ENCODE data around the gene HSPA1L.

HSPA1L gene

GRCh38 chr6:31862344-31863235, 47.5 kb upstream of the HSPA1L start, which contains the start of gene NEU1:
Gene NEU1 (minus strand): TSS chr6:31862821. CDS start chr6:31862776, 45 bp downstream.
- H3F3A ChIP-seq (ENCODE audit: low read depth) = no peaks in the 10 kb centered on the region
- no peaks in the 10 kb centered on the region for H3K9me2 ChIP-seq (replicated peaks; ENCODE audit: low read depth, low read length)
- peak within 1 kb of the TSS; percentile 93 for H3K4me2 ChIP-seq (ENCODE audit: low read depth, low read length, poor library complexity, severe bottlenecking)
- H3K9me3 ChIP-seq (ENCODE audit: insufficient read depth, low read depth, low read length) = no peaks in the 10 kb centered on the region
- H4K20me1 ChIP-seq (ENCODE audit: insufficient read depth, low read length, poor library complexity, severe bottlenecking) = no peaks in the 10 kb centered on the region
- no peaks in the 10 kb centered on the region for H3K36me3 ChIP-seq (ENCODE audit: insufficient read depth, low read length)
- H3K27me3 ChIP-seq (ENCODE audit: insufficient read depth, low read length, poor library complexity, severe bottlenecking) = no peaks in the 10 kb centered on the region
- TF ChIP-seq CTCF (conservative IDR thresholded peaks at IDR 0.05; ENCODE audit: low read length) = no peak
- no peak for TF ChIP-seq EZH2phosphoT487 (IDR thresholded peaks at IDR 0.05; ENCODE audit: borderline replicate concordance)
- H3K79me2 ChIP-seq (ENCODE audit: insufficient read depth, low read length) = peaks cover 15% of the 10 kb centered on the region
- H3K9ac ChIP-seq (ENCODE audit: low read depth, low read length, poor library complexity, severe bottlenecking) = peak within 1 kb of the TSS; percentile 89
- peaks cover 21% of the 10 kb centered on the region for H3K4me1 ChIP-seq (ENCODE audit: insufficient read depth, low read length, poor library complexity, severe bottlenecking)
- H3K4me3 ChIP-seq (ENCODE audit: low read length, poor library complexity, severe bottlenecking) = peak within 1 kb of the TSS; percentile 96
- peak within 1 kb of the TSS; percentile 84 for H2AFZ ChIP-seq (ENCODE audit: low read length)

GRCh38 chr6:31861919-31862343, 46.8 kb upstream of the HSPA1L start:
- H3K4me2 ChIP-seq (ENCODE audit: low read depth, low read length, poor library complexity, severe bottlenecking) = peak overlapping the region; percentile 93
- H3K4me1 ChIP-seq (ENCODE audit: insufficient read depth, low read length, poor library complexity, severe bottlenecking) = peaks cover 21% of the 10 kb centered on the region
- no peaks in the 10 kb centered on the region for H3K9me3 ChIP-seq (ENCODE audit: insufficient read depth, low read depth, low read length)
- TF ChIP-seq EZH2phosphoT487 (IDR thresholded peaks at IDR 0.05; ENCODE audit: borderline replicate concordance) (no peak), CTCF (conservative IDR thresholded peaks at IDR 0.05; ENCODE audit: low read length) (no peak)
- no peaks in the 10 kb centered on the region for H4K20me1 ChIP-seq (ENCODE audit: insufficient read depth, low read length, poor library complexity, severe bottlenecking)
- no peaks in the 10 kb centered on the region for H3F3A ChIP-seq (ENCODE audit: low read depth)
- peak overlapping the region; percentile 96 for H3K4me3 ChIP-seq (ENCODE audit: low read length, poor library complexity, severe bottlenecking)
- H3K36me3 ChIP-seq (ENCODE audit: insufficient read depth, low read length) = no peaks in the 10 kb centered on the region
- peak overlapping the region; percentile 69 for H3K9ac ChIP-seq (ENCODE audit: low read depth, low read length, poor library complexity, severe bottlenecking)
- peaks cover 15% of the 10 kb centered on the region for H3K79me2 ChIP-seq (ENCODE audit: insufficient read depth, low read length)
- H3K27me3 ChIP-seq (ENCODE audit: insufficient read depth, low read length, poor library complexity, severe bottlenecking) = no peaks in the 10 kb centered on the region
- no peaks in the 10 kb centered on the region for H3K9me2 ChIP-seq (replicated peaks; ENCODE audit: low read depth, low read length)
- H2AFZ ChIP-seq (ENCODE audit: low read length) = no peak overlapping the region

GRCh38 chr6:31861150-31861549, 46.1 kb upstream of the HSPA1L start:
- peaks cover 15% of the 10 kb centered on the region for H3K79me2 ChIP-seq (ENCODE audit: insufficient read depth, low read length)
- peak overlapping the region; percentile 16 for H3K4me3 ChIP-seq (ENCODE audit: low read length, poor library complexity, severe bottlenecking)
- peaks cover 21% of the 10 kb centered on the region for H3K4me1 ChIP-seq (ENCODE audit: insufficient read depth, low read length, poor library complexity, severe bottlenecking)
- H3F3A ChIP-seq (ENCODE audit: low read depth) = no peaks in the 10 kb centered on the region
- H3K36me3 ChIP-seq (ENCODE audit: insufficient read depth, low read length) = no peaks in the 10 kb centered on the region
- no peak overlapping the region for H3K9ac ChIP-seq (ENCODE audit: low read depth, low read length, poor library complexity, severe bottlenecking)
- TF ChIP-seq CTCF (conservative IDR thresholded peaks at IDR 0.05; ENCODE audit: low read length) (no peak), EZH2phosphoT487 (IDR thresholded peaks at IDR 0.05; ENCODE audit: borderline replicate concordance) (no peak)
- H3K4me2 ChIP-seq (ENCODE audit: low read depth, low read length, poor library complexity, severe bottlenecking) = no peak overlapping the region
- H4K20me1 ChIP-seq (ENCODE audit: insufficient read depth, low read length, poor library complexity, severe bottlenecking) = no peaks in the 10 kb centered on the region
- H3K27me3 ChIP-seq (ENCODE audit: insufficient read depth, low read length, poor library complexity, severe bottlenecking) = no peaks in the 10 kb centered on the region
- no peaks in the 10 kb centered on the region for H3K9me2 ChIP-seq (replicated peaks; ENCODE audit: low read depth, low read length)
- H2AFZ ChIP-seq (ENCODE audit: low read length) = no peak overlapping the region
- no peaks in the 10 kb centered on the region for H3K9me3 ChIP-seq (ENCODE audit: insufficient read depth, low read depth, low read length)
